GM06990 (cell line): ENCODE results near the gene VIT.
A peak's percentile ranks its signal among the peaks of the same experiment; 100 is the strongest.

Experiments used
- DNase-seq: peaks from one replicate; pipeline ENCODE4 v3.0.0-alpha.2; 2011; ENCODE audit not compliant: insufficient read length; ENCODE audit errors: extremely low read depth
- H3K27me3 ChIP-seq: replicated peaks from 2 replicates; pipeline ENCODE4 v1.6.0; 2011; ENCODE audit warnings: low read length; ENCODE audit not compliant: control insufficient read depth, insufficient read depth
- H3K36me3 ChIP-seq: 2 replicates; pipeline ENCODE4 v1.5.1; 2011; ENCODE audit warnings: low read length; ENCODE audit not compliant: control insufficient read depth, insufficient read depth
- H3K4me3 ChIP-seq: replicated peaks from 2 replicates; pipeline ENCODE4 v1.5.1; 2011; ENCODE audit warnings: low read depth, mild to moderate bottlenecking, control low read depth, low read length
- CTCF ChIP-seq: IDR thresholded peaks from 2 replicates; pipeline ENCODE4 v1.5.1; 2011; ENCODE audit warnings: low read length, control low read depth, mild to moderate bottlenecking, inconsistent platforms; ENCODE audit not compliant: insufficient read depth, poor library complexity, severe bottlenecking

Gene VIT

GRCh38 chr2:36781907-36782720 lies 85.6 kb downstream of the VIT start:
- DNase-seq = no peak
- TF ChIP-seq CTCF = no peak
- no peak overlapping the region for H3K4me3 ChIP-seq

GRCh38 chr2:36783246-36783645 lies 86.7 kb downstream of the VIT start:
- H3K27me3 ChIP-seq = no peaks in the 10 kb centered on the region; the same call in 1 of the 2 replicates
- DNase-seq = no peak
- H3K36me3 ChIP-seq = no peaks in the 10 kb centered on the region
- no peak overlapping the region for H3K4me3 ChIP-seq
- TF ChIP-seq CTCF = no peak

More at GRCh38 chr2:36781907-36782720, 85.6 kb downstream of the VIT start:
- Histone ChIP-seq H3K27me3 (no peaks in the 10 kb centered on the region), H3K36me3 (no peaks in the 10 kb centered on the region)

DNA sequence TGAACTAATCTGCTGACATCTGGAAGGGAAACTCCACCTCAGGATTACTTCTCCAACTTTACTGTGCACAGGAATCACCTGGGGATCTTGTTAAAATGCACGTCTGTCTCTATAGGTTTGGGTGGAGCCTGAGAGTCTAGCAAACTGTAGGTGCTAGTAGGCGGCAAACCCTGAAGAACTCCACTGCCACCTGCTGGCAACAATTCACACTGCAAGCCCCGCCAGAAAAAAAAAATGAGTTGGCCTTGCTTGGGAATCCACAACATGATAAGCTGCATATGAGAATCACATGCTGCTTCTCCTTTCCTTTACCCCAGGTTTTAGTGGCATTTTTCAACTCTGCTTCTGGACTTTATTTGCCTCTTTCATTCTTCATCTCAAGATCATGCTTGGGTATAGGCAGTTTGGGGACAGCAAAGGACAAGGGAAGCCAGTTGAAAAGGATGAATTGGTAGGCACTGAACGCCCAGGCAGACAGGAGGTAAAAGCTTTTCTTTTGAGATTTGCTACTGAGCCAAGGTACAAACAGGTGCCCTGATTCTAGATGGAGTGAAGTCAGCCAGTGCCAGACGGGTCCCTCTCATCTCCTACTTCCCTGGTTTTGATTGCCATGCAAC lies 88.8 kb downstream of the VIT start:
- TF ChIP-seq CTCF = peak; percentile 98
- Histone ChIP-seq H3K36me3 (no peaks in the 10 kb centered on the region), H3K27me3 (no peaks in the 10 kb centered on the region; the same call in 1 of the 2 replicates), H3K4me3 (no peak overlapping the region)
- no peak for DNase-seq

GRCh38 chr2:36789181-36789804 lies 92.8 kb downstream of the VIT start:
- no peaks in the 10 kb centered on the region; the same call in 1 of the 2 replicates for H3K27me3 ChIP-seq
- H3K36me3 ChIP-seq = no peaks in the 10 kb centered on the region
- no peak for TF ChIP-seq CTCF
- no peak overlapping the region for H3K4me3 ChIP-seq
- no peak for DNase-seq

DNA sequence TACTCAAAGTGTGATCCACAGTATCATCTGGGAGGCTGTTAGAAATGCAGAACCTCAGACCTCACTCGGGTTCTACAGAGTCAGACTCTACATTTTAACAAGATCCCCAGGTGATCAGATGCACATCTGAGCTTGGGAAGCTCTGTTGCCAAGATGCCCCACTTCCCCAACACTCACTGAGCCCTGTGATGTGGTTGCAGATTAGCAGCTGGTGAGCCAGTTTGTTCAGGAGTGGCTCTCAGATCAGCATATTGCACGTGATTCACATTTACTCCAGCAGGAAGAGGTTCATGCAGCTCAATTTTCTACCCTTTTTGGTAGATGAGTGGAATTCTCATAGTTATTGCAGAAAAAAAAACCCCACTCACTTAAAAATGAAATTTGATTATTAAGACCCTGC lies 96.4 kb downstream of the VIT start:
- DNase-seq = no peak
- no peak overlapping the region for H3K4me3 ChIP-seq
- H3K27me3 ChIP-seq = no peaks in the 10 kb centered on the region; the same call in none of the 2 replicates
- TF ChIP-seq CTCF = no peak
- no peaks in the 10 kb centered on the region for H3K36me3 ChIP-seq
